Measurements from ENCODE around the gene IDUA. TPM values are rescaled to one million over a fixed set of nuclear protein-coding genes. Genes with fewer than 3 reads are reported as not detected.
"Not testable (repeated sequence)": the region's sequence is repeated elsewhere in the genome, so short reads cannot be mapped to it uniquely, and the experiment has no call there.

Gene IDUA
- total and polyA plus RNA-seq, 2 donors (not counting 1 experiment from before 2014, with no cell fraction given): 57.0 to 67.4 TPM

DNA sequence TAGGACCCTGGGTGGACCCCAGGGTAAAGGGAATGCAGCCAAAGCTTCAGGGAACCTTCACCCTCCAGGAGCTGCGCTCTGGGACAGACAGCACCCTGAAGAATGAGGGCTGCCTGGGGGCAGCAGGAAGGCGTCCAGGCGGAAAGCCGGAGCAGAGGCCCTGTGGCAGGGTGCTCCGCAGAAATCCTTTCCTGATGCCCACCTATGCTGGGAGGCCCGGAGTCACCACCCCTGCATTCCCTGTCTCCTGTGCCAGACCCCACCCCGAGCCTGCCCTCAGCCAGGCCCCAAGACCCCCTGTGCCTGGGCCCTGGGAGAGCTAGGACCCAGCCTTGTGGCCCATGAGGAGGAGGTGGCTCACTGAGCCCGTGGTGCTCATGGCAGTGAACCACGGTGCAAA is 12.2 kb upstream of the IDUA start:
- DNase-seq: peak; percentile 36
- intact Hi-C loops (cut with micrococcal nuclease): no loop called here
- H3K36me3 ChIP-seq (replicated peaks in 1 of 2; ENCODE audit: control extremely low read depth in 1 of 2, control insufficient read depth in 1 of 2, extremely low read depth in 1 of 2, insufficient read depth in 2 of 2, low read length in 1 of 2): no peaks in the 10 kb centered on the region
- peaks cover 40% of the 10 kb centered on the region for H4K20me1 ChIP-seq (ENCODE audit: control insufficient read depth, insufficient read depth, low read length, poor library complexity, severe bottlenecking)
- ATAC-seq (ENCODE audit: low read depth): no peak
- no peak overlapping the region for H3K9ac ChIP-seq (ENCODE audit: low read length)
- H3K9me3 Mint-ChIP-seq (ENCODE audit: insufficient read depth): no peaks in the 10 kb centered on the region
- WGBS (ENCODE audit: insufficient coverage): 94% methylated on average over 9 of the region's 9 CpGs
- no peak overlapping the region for H2AFZ ChIP-seq (ENCODE audit: insufficient read depth, low read depth, low read length, poor library complexity, severe bottlenecking)
- H3K79me2 ChIP-seq (ENCODE audit: control insufficient read depth, insufficient read depth, low read length): peaks cover 18% of the 10 kb centered on the region
- peaks cover 0 to 15% (median 0%) of the 10 kb centered on the region in 3 donors for H3K9me3 ChIP-seq (ENCODE audit: control extremely low read depth in 1 of 3, control insufficient read depth in 2 of 3, insufficient read depth in 1 of 3, low read length in 2 of 3)
- ChIA-PET CTCF (no interaction called here), POLR2A (interaction anchor here (0.6 kb wide), 1 partner anchor 23 kb away, joined by 3 read pairs; no protein-coding TSS in a partner anchor)
- H3K4me1 Mint-ChIP-seq: peaks cover 9% of the 10 kb centered on the region
- no peak overlapping the region for H3K27ac Mint-ChIP-seq
- peak overlapping the region; percentile 23 for H3K4me3 Mint-ChIP-seq
- H3K27ac ChIP-seq (ENCODE audit: low read length in 2 of 2): no peak overlapping the region
- H3K27me3 Mint-ChIP-seq: no peaks in the 10 kb centered on the region
- H3K4me2 ChIP-seq (replicated peaks; ENCODE audit: low read depth, low read length, poor library complexity, severe bottlenecking): no peak overlapping the region
- TF ChIP-seq EZH2 (IDR thresholded peaks at IDR 0.05; ENCODE audit: borderline replicate concordance, insufficient read depth, low read depth, low read length, poor library complexity, severe bottlenecking) (no peak), CTCF (IDR thresholded peaks at IDR 0.05) (no peak)
- no peak overlapping the region for H3K4me3 ChIP-seq (ENCODE audit: control extremely low read depth in 1 of 5, extremely low read depth in 1 of 5, insufficient read depth in 1 of 5, low read depth in 2 of 5, low read length in 4 of 5)
- H3K4me1 ChIP-seq (ENCODE audit: control insufficient read depth in 2 of 2, insufficient read depth in 2 of 2, low read length in 2 of 2): peaks cover 10 to 16% of the 10 kb centered on the region in 2 donors
- no peaks in the 10 kb centered on the region for H3K27me3 ChIP-seq (replicated peaks in 1 of 4; ENCODE audit: control extremely low read depth in 1 of 4, control insufficient read depth in 3 of 4, insufficient read depth in 4 of 4, low read length in 3 of 4)

DNA sequence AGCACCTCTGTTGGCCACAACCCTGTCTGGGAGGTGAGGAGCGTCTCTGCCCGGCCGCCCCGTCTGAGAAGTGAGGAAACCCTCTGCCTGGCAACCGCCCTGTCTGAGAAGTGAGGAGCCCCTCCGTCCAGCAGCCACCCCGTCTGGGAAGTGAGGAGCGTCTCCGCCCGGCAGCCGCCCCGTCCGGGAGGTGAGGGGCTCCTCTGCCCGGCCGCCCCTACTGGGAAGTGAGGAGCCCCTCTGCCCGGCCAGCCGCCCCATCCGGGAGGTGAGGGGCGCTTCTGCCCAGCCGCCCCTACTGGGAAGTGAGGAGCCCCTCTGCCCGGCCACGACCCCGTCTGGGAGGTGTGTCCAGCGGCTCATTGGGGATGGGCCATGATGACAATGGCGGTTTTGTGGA is 10.8 kb upstream of the IDUA start:
- DNase-seq; ATAC-seq (ENCODE audit: low read depth); H3K27ac ChIP-seq (ENCODE audit: low read length in 2 of 2); H3K9me3 Mint-ChIP-seq (ENCODE audit: insufficient read depth); H3K4me2 ChIP-seq (replicated peaks; ENCODE audit: low read depth, low read length, poor library complexity, severe bottlenecking); CTCF ChIA-PET; H3K36me3 ChIP-seq (replicated peaks in 1 of 2; ENCODE audit: control extremely low read depth in 1 of 2, control insufficient read depth in 1 of 2, extremely low read depth in 1 of 2, insufficient read depth in 2 of 2, low read length in 1 of 2); H3K9ac ChIP-seq (ENCODE audit: low read length); H3K4me3 ChIP-seq (ENCODE audit: control extremely low read depth in 1 of 5, extremely low read depth in 1 of 5, insufficient read depth in 1 of 5, low read depth in 2 of 5, low read length in 4 of 5); H3K27me3 ChIP-seq (replicated peaks in 1 of 4; ENCODE audit: control extremely low read depth in 1 of 4, control insufficient read depth in 3 of 4, insufficient read depth in 4 of 4, low read length in 3 of 4); H3K4me3 Mint-ChIP-seq; H3K27me3 Mint-ChIP-seq; intact Hi-C loops (cut with micrococcal nuclease); POLR2A ChIA-PET; H2AFZ ChIP-seq (ENCODE audit: insufficient read depth, low read depth, low read length, poor library complexity, severe bottlenecking); H3K4me1 Mint-ChIP-seq; H3K79me2 ChIP-seq (ENCODE audit: control insufficient read depth, insufficient read depth, low read length); H3K27ac Mint-ChIP-seq: not testable (repeated sequence)
- H4K20me1 ChIP-seq (ENCODE audit: control insufficient read depth, insufficient read depth, low read length, poor library complexity, severe bottlenecking): peaks cover 26% of the 10 kb centered on the region
- peaks cover 10 to 16% of the 10 kb centered on the region in 2 donors for H3K4me1 ChIP-seq (ENCODE audit: control insufficient read depth in 2 of 2, insufficient read depth in 2 of 2, low read length in 2 of 2)
- no CpG with 5 or more reads among the region's 25 CpGs for WGBS (ENCODE audit: insufficient coverage)
- H3K9me3 ChIP-seq (ENCODE audit: control extremely low read depth in 1 of 3, control insufficient read depth in 2 of 3, insufficient read depth in 1 of 3, low read length in 2 of 3): peaks cover 0 to 15% (median 0%) of the 10 kb centered on the region in 3 donors

Data from B cell (primary cell).